NCI-H524 (cell line): ENCODE results near the gene LIN7B.

Experiments
- DNase-seq, 2 experiments: peaks; one replicate each; lab custom pipeline; 2025; lab: John Stamatoyannopoulos, UW

LIN7B gene

GRCh38 chr19:49165111-49165750 lies 51.1 kb downstream of the LIN7B start:
- no peak for DNase-seq

GRCh38 chr19:49165865-49166301 lies 51.7 kb downstream of the LIN7B start:
- peak in 1 of 2 experiments; percentile 20 for DNase-seq

- DNase-seq, result no peak
Observed at GRCh38 chr19:49167857-49168409, 53.8 kb downstream of the LIN7B start.
